Measurements from ENCODE around the gene IL4R. TPM values are rescaled to one million over a fixed set of nuclear protein-coding genes. Genes with fewer than 3 reads are reported as not detected.

Gene IL4R
- total and polyA plus RNA-seq, 3 experiments from 2014 or later = 41.6 to 142 (median 140) TPM

- Histone ChIP-seq H3K4me1 (ENCODE audit: insufficient read depth, low read length) (peaks cover 86% of the 10 kb centered on the region), H3K27ac (ENCODE audit: low read depth, low read length) (no peak overlapping the region), H3K27me3 (ENCODE audit: insufficient read depth, low read length, poor library complexity, severe bottlenecking) (no peaks in the 10 kb centered on the region), H3K4me3 (ENCODE audit: low read length) (peak overlapping the region; percentile 90), H3K36me3 (ENCODE audit: insufficient read depth, low read length) (no peaks in the 10 kb centered on the region), H3K9me3 (ENCODE audit: low read length) (no peaks in the 10 kb centered on the region)
- H3K4me3 Mint-ChIP-seq = peak overlapping the region; percentile 80 to 96 (median 95)
- CTCF ChIA-PET = interaction anchor here (1.1 to 4.4 kb wide), 6 partner anchors 21 to 164 kb away, joined by 3 to 28 read pairs (median 4); no protein-coding TSS in a partner anchor
- POLR2A ChIA-PET = interaction anchor here (1.3 kb wide), 1 partner anchor 50 kb away, joined by 4 read pairs; no protein-coding TSS in a partner anchor
- peak overlapping the region; percentile 90 to 99 (median 99) for H3K27ac Mint-ChIP-seq
- peaks cover 0 to 34% (median 3%) of the 10 kb centered on the region in 3 donors for H3K36me3 Mint-ChIP-seq
- no peaks in the 10 kb centered on the region for H3K9me3 Mint-ChIP-seq
- DNase-seq = peak in 1 of 5 donors; percentile 13
- H3K27me3 Mint-ChIP-seq = no peaks in the 10 kb centered on the region
- H3K4me1 Mint-ChIP-seq = peaks cover 67 to 87% (median 83%) of the 10 kb centered on the region in 3 donors
Observed at GRCh38 chr16:27317738-27318391, 4.1 kb downstream of the IL4R start.

- H3K9me3 Mint-ChIP-seq = no peaks in the 10 kb centered on the region
- Histone ChIP-seq H3K27me3 (ENCODE audit: insufficient read depth, low read length, poor library complexity, severe bottlenecking) (no peaks in the 10 kb centered on the region), H3K9me3 (ENCODE audit: low read length) (no peaks in the 10 kb centered on the region), H3K27ac (ENCODE audit: low read depth, low read length) (no peak overlapping the region), H3K4me1 (ENCODE audit: insufficient read depth, low read length) (peaks cover 87% of the 10 kb centered on the region), H3K36me3 (ENCODE audit: insufficient read depth, low read length) (no peaks in the 10 kb centered on the region), H3K4me3 (ENCODE audit: low read length) (peak overlapping the region; percentile 90)
- H3K4me1 Mint-ChIP-seq = peaks cover 69 to 87% (median 84%) of the 10 kb centered on the region in 3 donors
- peak overlapping the region; percentile 90 to 99 (median 99) for H3K27ac Mint-ChIP-seq
- no peaks in the 10 kb centered on the region for H3K27me3 Mint-ChIP-seq
- ChIA-PET CTCF (interaction anchor here (1.0 to 4.4 kb wide), 5 partner anchors 21 to 148 kb away, joined by 3 to 28 read pairs (median 4); no protein-coding TSS in a partner anchor), POLR2A (interaction anchor here (1.3 kb wide), 1 partner anchor 49 kb away, joined by 4 read pairs; no protein-coding TSS in a partner anchor)
- peak; percentile 6 to 55 (median 35) for DNase-seq
- peak overlapping the region; percentile 80 to 96 (median 95) for H3K4me3 Mint-ChIP-seq
- H3K36me3 Mint-ChIP-seq = peaks cover 0 to 33% (median 3%) of the 10 kb centered on the region in 3 donors
Observed at GRCh38 chr16:27318392-27319256, 4.8 kb downstream of the IL4R start.

GRCh38 chr16:27319257-27319965, 5.6 kb downstream of the IL4R start:
- Histone ChIP-seq H3K27me3 (ENCODE audit: insufficient read depth, low read length, poor library complexity, severe bottlenecking) (no peaks in the 10 kb centered on the region), H3K36me3 (ENCODE audit: insufficient read depth, low read length) (no peaks in the 10 kb centered on the region), H3K9me3 (ENCODE audit: low read length) (no peaks in the 10 kb centered on the region), H3K4me1 (ENCODE audit: insufficient read depth, low read length) (peaks cover 95% of the 10 kb centered on the region), H3K27ac (ENCODE audit: low read depth, low read length) (no peak overlapping the region), H3K4me3 (ENCODE audit: low read length) (peak overlapping the region; percentile 90)
- Mint-ChIP-seq H3K27ac (peak overlapping the region; percentile 90 to 99 (median 99)), H3K27me3 (no peaks in the 10 kb centered on the region), H3K4me3 (peak overlapping the region in 6 of 7 donors; percentile 80 to 96 (median 94)), H3K36me3 (peaks cover 0 to 32% (median 3%) of the 10 kb centered on the region in 3 donors), H3K9me3 (no peaks in the 10 kb centered on the region), H3K4me1 (peaks cover 71 to 91% (median 89%) of the 10 kb centered on the region in 3 donors)
- CTCF ChIA-PET = interaction anchor here (1.0 to 1.5 kb wide), 3 partner anchors 20 to 140 kb away, joined by 3 to 4 read pairs (median 3); no protein-coding TSS in a partner anchor
- DNase-seq = no peak
- POLR2A ChIA-PET = no interaction called here

- H3K4me1 Mint-ChIP-seq = peaks cover 64 to 90% (median 86%) of the 10 kb centered on the region in 3 donors
- POLR2A ChIA-PET = no interaction called here
- DNase-seq = peak in 1 of 5 donors; percentile 35
- Histone ChIP-seq H3K9me3 (ENCODE audit: low read length) (no peaks in the 10 kb centered on the region), H3K36me3 (ENCODE audit: insufficient read depth, low read length) (no peaks in the 10 kb centered on the region), H3K4me1 (ENCODE audit: insufficient read depth, low read length) (peaks cover 98% of the 10 kb centered on the region), H3K27me3 (ENCODE audit: insufficient read depth, low read length, poor library complexity, severe bottlenecking) (no peaks in the 10 kb centered on the region), H3K4me3 (ENCODE audit: low read length) (no peak overlapping the region), H3K27ac (ENCODE audit: low read depth, low read length) (no peak overlapping the region)
- CTCF ChIA-PET = interaction anchor here (1.0 to 1.5 kb wide), 3 partner anchors 43 to 141 kb away, joined by 3 to 4 read pairs (median 3); no protein-coding TSS in a partner anchor
- H3K4me3 Mint-ChIP-seq = peak overlapping the region in 3 of 7 donors; percentile 4 to 46 (median 6)
- H3K27me3 Mint-ChIP-seq = no peaks in the 10 kb centered on the region
- peaks cover 0 to 31% (median 3%) of the 10 kb centered on the region in 3 donors for H3K36me3 Mint-ChIP-seq
- no peaks in the 10 kb centered on the region for H3K9me3 Mint-ChIP-seq
- peak overlapping the region in 7 of 8 donors; percentile 39 to 99 (median 66) for H3K27ac Mint-ChIP-seq
Observed at GRCh38 chr16:27320261-27321012, 6.7 kb downstream of the IL4R start.

- Mint-ChIP-seq H3K4me3 (peak overlapping the region in 1 of 7 donors; percentile 29), H3K36me3 (peaks cover 0 to 35% (median 6%) of the 10 kb centered on the region in 3 donors), H3K27me3 (no peaks in the 10 kb centered on the region), H3K9me3 (no peaks in the 10 kb centered on the region), H3K4me1 (peaks cover 63 to 89% (median 84%) of the 10 kb centered on the region in 3 donors), H3K27ac (peak overlapping the region in 6 of 8 donors; percentile 18 to 90 (median 73))
- Histone ChIP-seq H3K4me3 (ENCODE audit: low read length) (no peak overlapping the region), H3K9me3 (ENCODE audit: low read length) (no peaks in the 10 kb centered on the region), H3K27ac (ENCODE audit: low read depth, low read length) (no peak overlapping the region), H3K4me1 (ENCODE audit: insufficient read depth, low read length) (peaks cover 98% of the 10 kb centered on the region), H3K36me3 (ENCODE audit: insufficient read depth, low read length) (no peaks in the 10 kb centered on the region), H3K27me3 (ENCODE audit: insufficient read depth, low read length, poor library complexity, severe bottlenecking) (no peaks in the 10 kb centered on the region)
- CTCF ChIA-PET = interaction anchor here (0.7 to 1.5 kb wide), 4 partner anchors 44 to 142 kb away, joined by 3 to 4 read pairs (median 3); no protein-coding TSS in a partner anchor
- no peak for DNase-seq
- POLR2A ChIA-PET = no interaction called here
Observed at GRCh38 chr16:27321013-27321915, 7.5 kb downstream of the IL4R start.

- no peak overlapping the region for H3K4me3 ChIP-seq (ENCODE audit: low read length)
- Mint-ChIP-seq H3K27ac (peak overlapping the region in 7 of 8 donors; percentile 30 to 85 (median 50)), H3K27me3 (no peaks in the 10 kb centered on the region), H3K4me1 (peaks cover 60 to 86% (median 80%) of the 10 kb centered on the region in 3 donors), H3K4me3 (peak overlapping the region in 1 of 7 donors; percentile 74), H3K9me3 (no peaks in the 10 kb centered on the region), H3K36me3 (peaks cover 0 to 35% (median 6%) of the 10 kb centered on the region in 3 donors)
- H3K27me3 ChIP-seq (ENCODE audit: insufficient read depth, low read length, poor library complexity, severe bottlenecking) = no peaks in the 10 kb centered on the region
- peak in 1 of 5 donors; percentile 28 for DNase-seq
- H3K36me3 ChIP-seq (ENCODE audit: insufficient read depth, low read length) = no peaks in the 10 kb centered on the region
- H3K9me3 ChIP-seq (ENCODE audit: low read length) = no peaks in the 10 kb centered on the region
- H3K4me1 ChIP-seq (ENCODE audit: insufficient read depth, low read length) = peaks cover 94% of the 10 kb centered on the region
- ChIA-PET CTCF (interaction anchor here (1.1 to 1.2 kb wide), 3 partner anchors 13 to 89 kb away, joined by 3 read pairs; no protein-coding TSS in a partner anchor), POLR2A (no interaction called here)
- H3K27ac ChIP-seq (ENCODE audit: low read depth, low read length) = no peak overlapping the region
Observed at GRCh38 chr16:27322858-27323780, 9.3 kb downstream of the IL4R start.
